HepG2 (cell line): ENCODE data around the gene PRIMA1. TPM values are rescaled to one million over a fixed set of nuclear protein-coding genes. Genes with fewer than 3 reads are reported as not detected.

Experiments used
- ARID5B ChIP-seq: IDR thresholded peaks from 2 replicates; pipeline ENCODE4 v1.4.0; 2020; ENCODE audit warnings: mild to moderate bottlenecking, missing genetic modification reagents
- CEBPB ChIP-seq: IDR thresholded peaks from 2 replicates; pipeline ENCODE4 v1.6.1; 2011; ENCODE audit warnings: low read depth, low read length, improper control_type of control experiment, borderline replicate concordance
- E2F1 ChIP-seq: sonication (generic); formaldehyde crosslinking; IDR thresholded peaks from 2 replicates; pipeline ENCODE4 v1.5.0; 2020; ENCODE audit warnings: missing genetic modification reagents
- FOXA1 ChIP-seq, 2 experiments: fragments of 450-650 bp in 1 of 2; sonication (generic) in 1 of 2; formaldehyde crosslinking in 1 of 2; IDR thresholded peaks; 2 replicates each; pipeline versions ENCODE4 v1.4.0 to v1.6.1; 2016 to 2020; ENCODE audit warnings: missing genetic modification reagents in 1 of 2
- GABPB1 ChIP-seq: IDR thresholded peaks from 2 replicates; pipeline ENCODE4 v1.6.1; 2016; ENCODE audit warnings: mild to moderate bottlenecking, missing genetic modification reagents, moderate library complexity, missing compliant biosample characterization
- KDM3A ChIP-seq: IDR thresholded peaks from 2 replicates; pipeline ENCODE4 v1.6.1; 2018; ENCODE audit warnings: low read depth, missing compliant biosample characterization
- MEIS1 ChIP-seq: sonication (generic); formaldehyde crosslinking; IDR thresholded peaks from 2 replicates; pipeline ENCODE4 v1.9.0; 2021; ENCODE audit warnings: mild to moderate bottlenecking, missing genetic modification reagents, moderate library complexity, borderline replicate concordance
- MTF2 ChIP-seq: sonication (generic); formaldehyde crosslinking; IDR thresholded peaks from 2 replicates; pipeline ENCODE4 v1.5.0; 2020; ENCODE audit warnings: missing genetic modification reagents, borderline replicate concordance
- PAXIP1 ChIP-seq: sonication (generic); formaldehyde crosslinking; conservative IDR thresholded peaks from 2 replicates; pipeline ENCODE4 v1.4.0; 2020; ENCODE audit warnings: mild to moderate bottlenecking, missing genetic modification reagents, moderate library complexity
- RARG ChIP-seq: sonication (generic); formaldehyde crosslinking; IDR thresholded peaks from 2 replicates; pipeline ENCODE4 v1.4.0; 2020; ENCODE audit warnings: low read depth, mild to moderate bottlenecking, missing genetic modification reagents
- SAP130 ChIP-seq: IDR thresholded peaks from 2 replicates; pipeline ENCODE4 v1.6.1; 2016; ENCODE audit warnings: low read depth
- ZBTB1 ChIP-seq: sonication (generic); formaldehyde crosslinking; IDR thresholded peaks from 2 replicates; pipeline ENCODE4 v1.4.0; 2020; ENCODE audit warnings: missing genetic modification reagents, borderline replicate concordance
- ZBTB20 ChIP-seq: sonication (generic); formaldehyde crosslinking; IDR thresholded peaks from 2 replicates; pipeline ENCODE4 v1.8.1; 2023; ENCODE audit warnings: missing genetic modification reagents, low read depth, mild to moderate bottlenecking, borderline replicate concordance
- ZBTB21 ChIP-seq: sonication (generic); formaldehyde crosslinking; IDR thresholded peaks from 2 replicates; pipeline ENCODE4 v1.4.0; 2020; ENCODE audit warnings: missing genetic modification reagents
- ZNF460 ChIP-seq: sonication (generic); formaldehyde crosslinking; IDR thresholded peaks from 2 replicates; pipeline ENCODE4 v1.5.1; 2020; ENCODE audit warnings: missing genetic modification reagents, mild to moderate bottlenecking, borderline replicate concordance
- polyA plus RNA-seq, 8 experiments: library from polyadenylated mRNA; depleted of rRNA in 3 of 8; stranded (reverse) in 7 of 8; unstranded in 1 of 8; fragments of >200 nt; fragmentation: Illumina TruSeq in 4 of 8; extraction: Trizol in 4 of 8; gene quantifications; 2 replicates each; pipeline versions ENCODE4 v1.2.1 to v1.2.3, GENCODE V29; 2011 to 2016; ENCODE audit warnings: low read depth in 4 of 8, missing spikeins in 1 of 8, mixed read lengths in 1 of 8; ENCODE audit not compliant: insufficient read depth in 1 of 8
- total RNA-seq, 5 experiments: library from RNA; depleted of rRNA; stranded (reverse); fragments of >200 nt; fragmentation: Illumina TruSeq; extraction: Trizol; gene quantifications; 2 replicates each; pipeline ENCODE4 v1.2.3, GENCODE V29; 2016; ENCODE audit warnings: low read depth in 1 of 5
- TF ChIP-seq, protein P1 (sequence below): sonication (generic); formaldehyde crosslinking; IDR thresholded peaks from 2 replicates; pipeline ENCODE4 v1.8.0; 2022; ENCODE audit warnings: mild to moderate bottlenecking, missing genetic modification reagents
- TF ChIP-seq, protein P2 (sequence below): sonication (generic); formaldehyde crosslinking; IDR thresholded peaks from 2 replicates; pipeline ENCODE4 v1.4.0; 2020; ENCODE audit warnings: mild to moderate bottlenecking, missing genetic modification reagents

Gene PRIMA1
- total and polyA plus RNA-seq, 2 of the 13 experiments (the other 11 are each of a cell fraction or from before 2014, with no cell fraction given): 2.4 to 3.2 TPM

GRCh38 chr14:93799989-93800921, 12.0 kb upstream of the PRIMA1 start (continued):
- TF ChIP-seq E2F1 (CRISPR knock-in tag): no peak
- no peak for TF ChIP-seq MTF2 (CRISPR knock-in tag)
- TF ChIP-seq ZNF460 (CRISPR knock-in tag): no peak
- no peak for TF ChIP-seq RARG (CRISPR knock-in tag)
- 0 out of 2 replicates have a peak, but pooled peaks have one; percentile 36 for TF ChIP-seq ZBTB20 (CRISPR knock-in tag)
- TF ChIP-seq GABPB1 (CRISPR knock-in tag): peak; percentile 82
- no peak for TF ChIP-seq ZBTB1 (CRISPR knock-in tag)
- TF ChIP-seq FOXA1 (IDR thresholded peaks at IDR 0.05): no peak
- peak; percentile 13; the same call in 1 of the 2 replicates for TF ChIP-seq FOXA1 (CRISPR knock-in tag; IDR thresholded peaks at IDR 0.05)
- TF ChIP-seq, protein P1, sequence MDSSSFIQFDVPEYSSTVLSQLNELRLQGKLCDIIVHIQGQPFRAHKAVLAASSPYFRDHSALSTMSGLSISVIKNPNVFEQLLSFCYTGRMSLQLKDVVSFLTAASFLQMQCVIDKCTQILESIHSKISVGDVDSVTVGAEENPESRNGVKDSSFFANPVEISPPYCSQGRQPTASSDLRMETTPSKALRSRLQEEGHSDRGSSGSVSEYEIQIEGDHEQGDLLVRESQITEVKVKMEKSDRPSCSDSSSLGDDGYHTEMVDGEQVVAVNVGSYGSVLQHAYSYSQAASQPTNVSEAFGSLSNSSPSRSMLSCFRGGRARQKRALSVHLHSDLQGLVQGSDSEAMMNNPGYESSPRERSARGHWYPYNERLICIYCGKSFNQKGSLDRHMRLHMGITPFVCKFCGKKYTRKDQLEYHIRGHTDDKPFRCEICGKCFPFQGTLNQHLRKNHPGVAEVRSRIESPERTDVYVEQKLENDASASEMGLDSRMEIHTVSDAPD: peak; percentile 73; the same call in 1 of the 2 replicates
- TF ChIP-seq SAP130 (CRISPR knock-in tag): peak; percentile 22; the same call in 1 of the 2 replicates
- peak; percentile 74 for TF ChIP-seq ZBTB21 (CRISPR knock-in tag)
- TF ChIP-seq, protein P2, sequence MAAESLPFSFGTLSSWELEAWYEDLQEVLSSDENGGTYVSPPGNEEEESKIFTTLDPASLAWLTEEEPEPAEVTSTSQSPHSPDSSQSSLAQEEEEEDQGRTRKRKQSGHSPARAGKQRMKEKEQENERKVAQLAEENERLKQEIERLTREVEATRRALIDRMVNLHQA (CRISPR knock-in tag): no peak
- peak; percentile 31; the same call in 1 of the 2 replicates for TF ChIP-seq ARID5B (CRISPR knock-in tag)
- TF ChIP-seq CEBPB: peak; percentile 22; the same call in 1 of the 2 replicates
- TF ChIP-seq MEIS1: peak; percentile 64; the same call in 1 of the 2 replicates
- peak; percentile 3; the same call in 1 of the 2 replicates for TF ChIP-seq PAXIP1
- TF ChIP-seq KDM3A (CRISPR knock-in tag): 0 out of 2 replicates have a peak, but pooled peaks have one; percentile 34
